Urinary bladder (tissue), 4 donors: ENCODE measurements around the gene SLC1A3. TPM values are rescaled to one million over a fixed set of nuclear protein-coding genes. Genes with fewer than 3 reads are reported as not detected.

Experiments
- DNase-seq: peaks from one replicate; pipeline ENCODE4 v3.0.0-alpha.2; 2015; ENCODE audit errors: extremely low spot score
- H3K27ac ChIP-seq: one replicate; pipeline ENCODE4 v1.5.1; 2013; ENCODE audit warnings: low read depth, mild to moderate bottlenecking, moderate library complexity
- H3K36me3 ChIP-seq: one replicate; pipeline ENCODE4 v1.6.1; 2013; ENCODE audit warnings: mild to moderate bottlenecking, moderate library complexity; ENCODE audit not compliant: insufficient read depth
- H3K4me1 ChIP-seq: one replicate; pipeline ENCODE4 v1.6.1; 2013; ENCODE audit warnings: mild to moderate bottlenecking, moderate library complexity; ENCODE audit not compliant: insufficient read depth
- H3K4me3 ChIP-seq: one replicate; pipeline ENCODE4 v1.5.1; 2013; ENCODE audit warnings: low read depth, low read length
- WGBS: extraction: QIAGEN DNeasy Blood & Tissue Kit; methylation state at CpG from one replicate; pipeline ENCODE4 v1.1.7; 2013; 5-methylcytosine and 5-hydroxymethylcytosine counted together
- polyA plus RNA-seq: library from polyadenylated mRNA; stranded (reverse); fragments of 200-250 nt; gene quantifications from one replicate; pipeline ENCODE4 v1.2.3, GENCODE V29; 2013
- small RNA-seq: library from RNA; depleted of rRNA; stranded (forward); fragments of <200 nt; gene quantifications from one replicate; pipeline ENCODE3, GENCODE V24; 2014
- total RNA-seq: library from RNA; depleted of rRNA; stranded (reverse); fragments of >200 nt; gene quantifications from one replicate; pipeline ENCODE4 v1.2.3, GENCODE V29; 2014
- donor health status: healthy with polysubstance abuse.
- donor health status: healthy.

Gene SLC1A3
- total and polyA plus RNA-seq, 2 donors, result 15.7 to 18.1 TPM

DNA sequence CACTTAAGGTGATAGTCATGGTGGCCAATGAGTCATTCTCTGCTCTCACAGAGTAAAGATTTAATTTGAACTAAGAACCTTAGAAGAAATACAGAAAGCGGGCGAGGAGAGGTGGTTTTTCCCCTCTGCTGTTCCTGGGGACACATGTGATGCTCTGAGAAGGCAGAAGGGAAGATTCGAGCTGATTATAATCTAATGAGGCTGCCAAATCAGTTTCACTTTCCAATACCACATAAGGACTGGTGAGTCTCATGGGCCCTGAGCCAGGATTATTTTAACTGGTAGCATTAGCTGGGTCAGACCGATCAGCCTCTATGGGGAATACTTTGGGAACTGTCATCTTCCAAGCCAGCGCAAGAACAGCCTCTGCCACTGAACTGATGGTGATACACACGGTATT is 116.5 kb downstream of the SLC1A3 start:
- Histone ChIP-seq H3K4me1 (no peaks in the 10 kb centered on the region), H3K36me3 (no peaks in the 10 kb centered on the region), H3K4me3 (no peak overlapping the region), H3K27ac (no peak overlapping the region)
- WGBS, result 68% methylated on average over 6 of the region's 6 CpGs
- DNase-seq, result no peak

DNA sequence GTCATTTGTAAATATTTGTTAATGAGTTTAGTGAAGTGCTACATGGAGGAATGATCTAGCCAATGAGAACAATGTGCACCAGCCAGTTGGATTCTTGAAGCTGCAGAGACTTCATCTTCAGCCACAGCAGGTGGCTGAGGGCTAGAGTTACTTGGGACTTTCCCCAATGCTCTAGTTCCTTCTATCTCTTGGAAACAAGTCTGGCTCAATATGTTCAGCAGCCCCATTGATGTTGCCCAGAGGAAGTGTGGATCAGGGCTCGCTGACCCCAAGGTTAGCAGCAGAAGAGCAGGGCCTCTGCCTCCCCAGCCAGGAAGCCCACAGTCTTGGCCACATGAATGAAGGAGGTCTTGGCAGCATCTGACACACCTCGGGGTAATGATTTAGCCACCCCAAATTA is 117.5 kb downstream of the SLC1A3 start:
- 82% methylated on average over 2 of the region's 2 CpGs for WGBS

DNA sequence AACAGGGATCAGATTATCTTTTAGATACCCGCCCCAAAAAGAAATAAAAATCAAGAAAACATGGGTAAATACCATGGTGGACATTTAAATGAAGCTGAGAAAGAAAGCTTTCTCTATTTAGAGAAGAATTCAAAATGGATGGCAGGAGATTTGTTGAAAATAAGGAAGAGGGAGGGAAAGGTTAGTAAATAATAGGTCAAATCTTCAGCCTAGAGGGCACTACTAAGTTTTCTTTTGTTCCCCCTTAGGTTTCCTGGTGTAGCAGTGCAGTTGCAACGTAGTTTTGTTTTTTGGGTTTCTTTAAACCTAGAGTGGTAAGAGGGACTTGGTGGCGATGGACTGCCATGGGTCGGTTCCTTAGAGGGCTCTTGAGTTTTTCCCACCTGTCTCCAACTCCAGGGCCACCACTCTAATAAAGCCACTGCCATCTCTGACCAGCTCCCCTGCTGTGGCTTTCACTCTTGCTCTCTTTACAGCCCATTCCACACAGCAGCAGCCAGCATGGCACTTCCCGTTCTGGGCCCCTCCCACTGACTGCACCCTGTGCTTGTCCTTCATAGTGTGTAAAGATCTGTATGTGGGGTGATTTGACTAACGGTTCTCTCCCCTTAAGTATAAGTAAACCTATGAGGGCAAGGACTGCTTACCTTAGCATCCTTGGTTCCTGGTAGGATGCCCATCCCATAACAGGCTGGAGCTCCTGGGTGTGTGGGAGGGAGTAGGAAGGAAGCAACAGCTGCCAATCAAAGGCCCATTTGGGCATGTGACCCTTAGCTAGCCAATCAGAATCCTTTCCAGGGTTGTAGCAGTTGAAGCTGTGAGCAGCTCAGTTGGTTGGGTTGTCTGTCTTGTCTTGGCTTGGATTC is 118.3 kb downstream of the SLC1A3 start:
- H3K27ac ChIP-seq, result no peak overlapping the region
- no peaks in the 10 kb centered on the region for H3K4me1 ChIP-seq
- no peak for DNase-seq
- WGBS, result 74% methylated on average over 6 of the region's 6 CpGs
- H3K36me3 ChIP-seq, result no peaks in the 10 kb centered on the region
- H3K4me3 ChIP-seq, result no peak overlapping the region

More for the DNA sequence above, 117.5 kb downstream of the SLC1A3 start:
- no peak for DNase-seq
- Histone ChIP-seq H3K4me3 (no peak overlapping the region), H3K27ac (no peak overlapping the region), H3K4me1 (no peaks in the 10 kb centered on the region), H3K36me3 (no peaks in the 10 kb centered on the region)

DNA sequence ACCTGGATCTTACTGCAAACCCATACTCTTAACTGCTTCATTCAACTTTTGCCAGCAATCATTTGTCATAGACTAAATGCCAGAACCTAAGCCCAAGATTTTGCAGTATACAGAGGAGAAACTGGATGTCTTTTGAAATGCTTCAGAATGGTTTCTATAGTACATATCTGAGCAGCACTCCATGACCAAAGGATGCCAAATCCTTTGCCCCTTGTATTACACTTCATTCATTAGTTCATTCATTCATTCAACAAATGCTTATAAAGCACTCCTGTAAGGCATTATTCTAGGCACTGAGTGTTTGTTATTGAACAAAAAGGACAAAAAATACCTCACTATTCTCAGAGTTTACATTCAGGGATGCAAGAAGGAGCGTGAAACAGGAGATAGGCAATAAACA is 119.9 kb downstream of the SLC1A3 start:
- DNase-seq, result no peak
- no peak overlapping the region for H3K27ac ChIP-seq
- H3K4me1 ChIP-seq, result no peaks in the 10 kb centered on the region
- no peak overlapping the region for H3K4me3 ChIP-seq
- WGBS, result 92% methylated on average over 1 of the region's 1 CpG
- no peaks in the 10 kb centered on the region for H3K36me3 ChIP-seq

DNA sequence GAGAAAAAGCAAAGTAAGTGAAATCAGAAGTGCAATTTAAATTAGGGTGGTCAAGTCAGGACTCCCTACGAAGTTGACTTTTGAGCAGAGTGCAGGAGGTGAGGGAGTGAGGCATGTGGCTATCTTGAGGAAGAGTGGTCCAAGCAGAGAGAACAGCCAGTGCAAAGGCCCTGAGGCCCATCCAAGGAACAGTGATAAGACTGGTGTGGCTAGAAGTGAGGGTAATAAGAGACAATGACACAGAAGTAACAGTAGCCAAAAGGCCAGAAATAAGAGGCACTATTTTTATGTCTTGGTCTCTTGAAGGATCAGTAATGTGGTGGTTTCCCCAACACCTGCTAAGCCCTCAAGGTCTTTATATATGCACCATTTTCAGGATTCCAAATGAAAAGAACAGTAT is 120.4 kb downstream of the SLC1A3 start:
- Histone ChIP-seq H3K4me3 (no peak overlapping the region), H3K4me1 (no peaks in the 10 kb centered on the region), H3K27ac (no peak overlapping the region), H3K36me3 (no peaks in the 10 kb centered on the region)
- no peak for DNase-seq
- 89% methylated on average over 1 of the region's 1 CpG for WGBS

DNA sequence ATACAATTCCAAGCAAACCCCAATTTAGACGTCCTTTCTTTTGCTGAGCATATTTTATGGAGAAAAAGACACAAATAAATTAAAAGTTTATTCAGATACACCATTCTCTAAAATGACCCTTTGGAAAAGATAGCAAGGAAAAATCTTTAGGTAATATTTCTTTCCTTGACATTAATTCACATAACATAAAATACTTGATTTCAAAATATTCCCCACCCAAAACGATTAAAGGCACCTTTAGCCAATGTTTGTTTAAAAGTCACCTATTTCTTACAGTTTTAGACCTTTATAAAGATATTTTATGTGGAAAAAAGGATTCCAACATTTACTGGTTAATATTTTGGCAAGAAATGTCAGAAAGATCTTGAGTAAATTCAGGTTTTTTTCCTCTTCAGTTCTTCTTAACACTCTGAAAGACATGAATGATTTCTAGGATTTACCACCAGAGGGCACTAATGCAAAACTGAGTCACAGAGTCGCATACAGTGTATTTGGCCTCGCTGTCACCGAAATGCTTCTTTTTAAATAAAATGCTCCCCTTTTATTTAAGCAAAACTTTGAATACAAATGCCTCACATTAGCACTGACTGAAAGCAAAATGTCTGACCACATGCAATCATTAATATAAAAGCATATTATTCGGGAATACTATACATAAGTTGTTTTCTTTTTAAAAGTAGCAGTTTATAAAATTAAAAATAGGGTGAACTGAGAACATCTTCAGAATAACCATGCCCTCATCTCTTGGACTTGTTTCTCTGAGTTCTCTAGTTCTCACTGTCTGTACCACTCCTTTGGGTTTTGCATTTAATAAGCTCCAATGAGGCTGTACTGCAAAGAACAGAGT is 122.5 kb downstream of the SLC1A3 start:
- Histone ChIP-seq H3K4me1 (no peaks in the 10 kb centered on the region), H3K36me3 (no peaks in the 10 kb centered on the region), H3K27ac (no peak overlapping the region), H3K4me3 (no peak overlapping the region)
- DNase-seq, result no peak
- WGBS, result 36% methylated on average over 6 of the region's 6 CpGs

DNA sequence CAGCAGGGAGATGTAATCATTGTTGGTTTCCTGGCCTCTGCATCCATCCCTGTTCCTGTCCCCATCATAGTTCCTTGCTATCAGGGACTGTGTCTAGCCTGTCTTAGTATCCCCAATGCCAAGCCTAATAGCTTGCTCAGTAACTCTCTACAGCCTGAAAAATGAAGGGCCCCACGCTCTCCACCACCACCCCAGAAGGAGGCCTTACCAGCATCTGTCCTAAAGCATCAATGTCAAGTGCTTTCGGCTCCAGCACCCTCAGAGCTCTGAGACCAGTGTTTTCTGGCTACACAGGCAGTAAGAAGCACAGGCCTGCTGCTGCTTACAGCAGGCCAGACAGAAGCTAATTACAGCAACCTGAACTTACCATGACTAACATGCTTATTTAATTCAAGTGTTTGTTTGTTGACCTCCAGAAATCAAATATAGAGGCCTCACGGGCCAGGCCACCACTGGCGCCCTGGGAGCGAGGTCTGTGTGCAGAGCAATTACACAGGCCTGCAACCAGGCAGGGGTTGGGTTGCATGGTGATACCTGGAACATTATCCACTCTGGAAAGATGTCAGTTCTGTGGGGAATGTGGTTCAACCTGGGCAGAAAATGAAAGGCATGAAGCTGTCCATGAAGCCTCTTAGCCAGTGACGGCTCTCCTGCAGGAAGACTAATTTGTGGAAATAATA is 124.3 kb downstream of the SLC1A3 start:
- 91% methylated on average over 6 of the region's 6 CpGs for WGBS
- no peak for DNase-seq

DNA sequence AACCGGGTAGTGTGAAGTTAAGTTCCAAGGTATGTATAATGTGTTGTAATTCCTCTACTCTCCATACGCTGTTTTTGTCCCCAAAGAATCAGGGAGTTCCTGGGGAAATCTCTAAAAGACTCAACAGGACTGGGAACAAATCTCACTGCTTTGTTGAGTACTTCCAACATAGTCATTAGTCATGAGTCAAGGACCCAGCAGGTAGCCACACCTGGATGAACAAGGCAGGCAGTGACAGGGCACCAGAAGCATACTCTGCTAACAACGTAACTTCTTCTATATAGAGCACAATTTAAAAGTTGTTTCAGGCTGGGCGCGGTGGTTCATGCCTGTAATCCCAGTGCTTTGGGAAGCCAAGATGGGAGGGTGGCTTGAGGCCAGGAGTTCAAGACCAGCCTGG is 126.8 kb downstream of the SLC1A3 start:
- DNase-seq, result no peak
- 87% methylated on average over 5 of the region's 5 CpGs for WGBS
- Histone ChIP-seq H3K36me3 (no peaks in the 10 kb centered on the region), H3K4me1 (no peaks in the 10 kb centered on the region), H3K27ac (no peak overlapping the region), H3K4me3 (no peak overlapping the region)

More for the DNA sequence above, 124.3 kb downstream of the SLC1A3 start:
- Histone ChIP-seq H3K27ac (no peak overlapping the region), H3K36me3 (no peaks in the 10 kb centered on the region), H3K4me3 (no peak overlapping the region), H3K4me1 (no peaks in the 10 kb centered on the region)

DNA sequence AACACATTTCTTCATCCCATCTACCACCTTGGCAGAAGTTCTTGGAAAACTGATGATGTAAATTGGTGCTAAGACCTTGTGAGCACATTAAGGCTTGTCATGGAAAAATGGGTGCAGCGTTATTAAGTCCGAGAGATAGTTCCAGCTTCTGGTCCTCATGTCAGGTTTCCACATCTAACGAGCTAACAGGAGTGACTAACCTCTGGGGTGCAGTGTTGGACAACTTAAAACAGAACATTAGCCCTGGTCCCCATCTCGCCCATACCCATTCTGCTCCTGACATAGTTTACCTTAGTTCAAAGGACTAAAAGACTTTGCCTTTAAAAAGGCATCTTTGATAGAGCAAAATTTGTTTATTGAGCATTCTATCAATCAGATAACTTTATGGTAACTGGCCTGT is 128.0 kb downstream of the SLC1A3 start:
- Histone ChIP-seq H3K36me3 (no peaks in the 10 kb centered on the region), H3K27ac (no peak overlapping the region), H3K4me3 (no peak overlapping the region), H3K4me1 (no peaks in the 10 kb centered on the region)
- DNase-seq, result no peak
- 35% methylated on average over 4 of the region's 4 CpGs for WGBS

DNA sequence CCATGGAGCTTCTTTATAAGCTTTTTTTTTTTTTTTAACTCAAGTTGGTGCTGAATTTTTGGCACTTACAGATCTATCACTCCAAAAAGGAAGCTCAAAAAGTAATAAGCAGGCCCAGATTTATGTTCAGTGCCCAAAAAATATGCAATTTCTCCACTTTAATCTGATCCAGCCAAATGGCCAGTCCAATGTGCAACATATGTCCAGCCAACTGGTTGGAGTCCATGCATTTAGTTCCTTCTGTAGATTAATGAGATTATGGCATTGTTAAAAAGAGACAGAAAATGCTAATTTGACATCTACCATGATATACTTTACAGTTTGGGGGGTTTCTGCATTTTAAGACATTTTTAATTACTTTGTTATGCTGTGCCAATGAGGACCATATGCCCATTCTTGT is 129.5 kb downstream of the SLC1A3 start:
- no peak overlapping the region for H3K27ac ChIP-seq
- H3K36me3 ChIP-seq, result no peaks in the 10 kb centered on the region
- no peak overlapping the region for H3K4me3 ChIP-seq
- no peaks in the 10 kb centered on the region for H3K4me1 ChIP-seq
- no peak for DNase-seq

Small RNAs within 50 kb of the gene (small RNA-seq; reads per million reads assigned to genes)
- not detected for gene AC010631.1
